ENCODE measurements around the gene CWC27. TPM values are rescaled to one million over a fixed set of nuclear protein-coding genes. Genes with fewer than 3 reads are reported as not detected.

The CWC27 gene
- total RNA-seq, 1 experiment from 2014 or later = 12.6 TPM

- Histone ChIP-seq H3K9me3 (ENCODE audit: low read length) (no peaks in the 10 kb centered on the region), H3K79me2 (ENCODE audit: low read length) (peaks cover 65% of the 10 kb centered on the region), H2AFZ (ENCODE audit: low read length) (no peak overlapping the region), H4K20me1 (ENCODE audit: low read length) (0 out of 2 replicates have a peak, but pooled peaks cover 5% of the 10 kb centered on the region), H3K36me3 (ENCODE audit: low read depth, low read length) (no peaks in the 10 kb centered on the region), H3F3A (ENCODE audit: low read length, unreplicated experiment) (no peaks in the 10 kb centered on the region), H3K4me1 (ENCODE audit: insufficient read depth, low read length) (peaks cover 30% of the 10 kb centered on the region), H3K27ac (ENCODE audit: low read length) (no peak overlapping the region), H3K27me3 (ENCODE audit: low read length) (no peaks in the 10 kb centered on the region), H3K9me2 (replicated peaks; ENCODE audit: low read length) (no peaks in the 10 kb centered on the region), H3K4me2 (ENCODE audit: low read length) (no peak overlapping the region), H3K4me3 (ENCODE audit: low read length) (no peak overlapping the region), H3K9ac (ENCODE audit: low read length) (no peak overlapping the region)
- CTCF ChIA-PET = no interaction called here
- DNase-seq (no peak), ATAC-seq (no peak)
- intact Hi-C loops (cut with micrococcal nuclease) = no loop called here
- POLR2A ChIA-PET (ENCODE audit: unreplicated experiment) = interaction anchor here (0.7 kb wide), 1 partner anchor 420 kb away, joined by 3 read pairs; no protein-coding TSS in a partner anchor
- no TSS peak for BruUV-seq (replicated peaks)
- TF ChIP-seq EZH2 (IDR thresholded peaks at IDR 0.05; ENCODE audit: low read length, unreplicated experiment) (no peak), EZH2phosphoT487 (IDR thresholded peaks at IDR 0.05; ENCODE audit: borderline replicate concordance, low read length) (no peak), CTCF (conservative IDR thresholded peaks at IDR 0.05; ENCODE audit: low read depth, low read length) (no peak)
Measured at GRCh38 chr5:64771736-64772135, 3.0 kb downstream of the CWC27 start.

GRCh38 chr5:64773533-64773932 is 4.8 kb downstream of the CWC27 start:
- Histone ChIP-seq H2AFZ (ENCODE audit: low read length) (no peak overlapping the region), H3K9ac (ENCODE audit: low read length) (no peak overlapping the region), H3K9me2 (replicated peaks; ENCODE audit: low read length) (no peaks in the 10 kb centered on the region), H3K27ac (ENCODE audit: low read length) (no peak overlapping the region), H4K20me1 (ENCODE audit: low read length) (no peaks in the 10 kb centered on the region), H3K79me2 (ENCODE audit: low read length) (peaks cover 47% of the 10 kb centered on the region), H3K4me3 (ENCODE audit: low read length) (no peak overlapping the region), H3K4me1 (ENCODE audit: insufficient read depth, low read length) (peaks cover 22% of the 10 kb centered on the region), H3K9me3 (ENCODE audit: low read length) (no peaks in the 10 kb centered on the region), H3F3A (ENCODE audit: low read length, unreplicated experiment) (no peaks in the 10 kb centered on the region), H3K27me3 (ENCODE audit: low read length) (no peaks in the 10 kb centered on the region), H3K4me2 (ENCODE audit: low read length) (no peak overlapping the region), H3K36me3 (ENCODE audit: low read depth, low read length) (no peaks in the 10 kb centered on the region)
- no peak for ATAC-seq
- CTCF ChIA-PET = no interaction called here
- POLR2A ChIA-PET (ENCODE audit: unreplicated experiment) = no interaction called here
- DNase-seq = no peak
- no TSS peak for BruUV-seq (replicated peaks)
- no peak for TF ChIP-seq CTCF (conservative IDR thresholded peaks at IDR 0.05; ENCODE audit: low read depth, low read length)
- intact Hi-C loops (cut with micrococcal nuclease) = no loop called here

- Histone ChIP-seq H3K4me3 (ENCODE audit: low read length) (no peak overlapping the region), H3K27ac (ENCODE audit: low read length) (no peak overlapping the region), H3K9me2 (replicated peaks; ENCODE audit: low read length) (no peaks in the 10 kb centered on the region), H3K9me3 (ENCODE audit: low read length) (no peaks in the 10 kb centered on the region), H4K20me1 (ENCODE audit: low read length) (no peaks in the 10 kb centered on the region), H3F3A (ENCODE audit: low read length, unreplicated experiment) (no peaks in the 10 kb centered on the region), H3K4me2 (ENCODE audit: low read length) (no peak overlapping the region), H3K79me2 (ENCODE audit: low read length) (peaks cover 31% of the 10 kb centered on the region), H3K4me1 (ENCODE audit: insufficient read depth, low read length) (peaks cover 15% of the 10 kb centered on the region), H2AFZ (ENCODE audit: low read length) (no peak overlapping the region), H3K27me3 (ENCODE audit: low read length) (no peaks in the 10 kb centered on the region), H3K36me3 (ENCODE audit: low read depth, low read length) (no peaks in the 10 kb centered on the region), H3K9ac (ENCODE audit: low read length) (no peak overlapping the region)
- ChIA-PET CTCF (no interaction called here), POLR2A (ENCODE audit: unreplicated experiment) (no interaction called here)
- TF ChIP-seq CTCF (conservative IDR thresholded peaks at IDR 0.05; ENCODE audit: low read depth, low read length) (no peak), EZH2phosphoT487 (IDR thresholded peaks at IDR 0.05; ENCODE audit: borderline replicate concordance, low read length) (no peak), EZH2 (IDR thresholded peaks at IDR 0.05; ENCODE audit: low read length, unreplicated experiment) (no peak)
- ATAC-seq (no peak), DNase-seq (no peak)
- no TSS peak for BruUV-seq (replicated peaks)
- intact Hi-C loops (cut with micrococcal nuclease) = no loop called here
Measured at GRCh38 chr5:64775291-64775690, 6.6 kb downstream of the CWC27 start.

Data from PC-3 (cell line).